IMR-90 (cell line): ENCODE measurements around the gene MYO3B.
A peak's percentile ranks its signal among the peaks of the same experiment; 100 is the strongest.

Source experiments
- BHLHE40 ChIP-seq: fragments of 150-350 bp; IDR thresholded peaks from 2 replicates; pipeline ENCODE4 v1.6.1; 2016; ENCODE audit warnings: mild to moderate bottlenecking, low read depth, low read length
- CTCF ChIP-seq: conservative IDR thresholded peaks from 2 replicates; pipeline ENCODE4 v1.5.1; 2012; ENCODE audit warnings: mild to moderate bottlenecking, low read depth, low read length, improper control_type of control experiment
- ELK1 ChIP-seq: fragments of 150-350 bp; IDR thresholded peaks from 2 replicates; pipeline ENCODE4 v1.6.1; 2016; ENCODE audit warnings: low read depth, mild to moderate bottlenecking, low read length, moderate library complexity, borderline replicate concordance
- FOS ChIP-seq: fragments of 150-350 bp; IDR thresholded peaks from 2 replicates; pipeline ENCODE4 v1.6.1; 2016; ENCODE audit warnings: low read depth, low read length
- MAFK ChIP-seq: IDR thresholded peaks from 2 replicates; pipeline ENCODE4 v1.6.1; 2012; ENCODE audit warnings: low read depth, low read length, improper control_type of control experiment
- MAZ ChIP-seq: IDR thresholded peaks from 2 replicates; pipeline ENCODE4 v1.6.1; 2012; ENCODE audit warnings: low read depth, mild to moderate bottlenecking, low read length, improper control_type of control experiment, moderate library complexity, borderline replicate concordance
- MXI1 ChIP-seq: IDR thresholded peaks from 2 replicates; pipeline ENCODE4 v1.6.1; 2012; ENCODE audit warnings: low read depth, mild to moderate bottlenecking, low read length, moderate library complexity, borderline replicate concordance
- NFE2L2 ChIP-seq: fragments of 150-350 bp; IDR thresholded peaks from 2 replicates; pipeline ENCODE4 v1.6.1; 2016; ENCODE audit warnings: low read depth, mild to moderate bottlenecking, low read length
- POLR2A ChIP-seq: IDR thresholded peaks from 2 replicates; pipeline ENCODE4 v1.6.1; 2012; ENCODE audit warnings: mild to moderate bottlenecking, low read depth, low read length
- RAD21 ChIP-seq: IDR thresholded peaks from 2 replicates; pipeline ENCODE4 v1.6.1; 2012; ENCODE audit warnings: low read length, improper control_type of control experiment
- RFX5 ChIP-seq: IDR thresholded peaks from 2 replicates; pipeline ENCODE4 v1.8.0; 2012; ENCODE audit warnings: low read depth, mild to moderate bottlenecking, low read length, moderate library complexity
- SMC3 ChIP-seq: fragments of 150-350 bp; IDR thresholded peaks from 2 replicates; pipeline ENCODE4 v1.6.1; 2016; ENCODE audit warnings: low read depth, mild to moderate bottlenecking, antibody characterized with exemption, low read length, moderate library complexity

- TF ChIP-seq MXI1: no peak
- TF ChIP-seq CTCF: peak; percentile 27; the same call in 1 of the 2 replicates
- no peak for TF ChIP-seq BHLHE40
- TF ChIP-seq ELK1: no peak
- peak; percentile 23; the same call in 1 of the 2 replicates for TF ChIP-seq SMC3
- TF ChIP-seq FOS: no peak
- TF ChIP-seq MAZ: no peak
- no peak for TF ChIP-seq POLR2A
- no peak for TF ChIP-seq NFE2L2
- TF ChIP-seq MAFK: no peak
- TF ChIP-seq RAD21: no peak
- no peak for TF ChIP-seq RFX5
These were observed 199.7 kb downstream of the MYO3B start for GRCh38 chr2:170377500-170378207.
